GM18861 (cell line): ENCODE data around the gene SLC25A33.
"Not testable (repeated sequence)": the region's sequence is repeated elsewhere in the genome, so short reads cannot be mapped to it uniquely, and the experiment has no call there.

Source experiments
- ATAC-seq: cut with Tn5 transposase; IDR thresholded peaks from one replicate; pipeline ENCODE4 v1.9.1; 2021; ENCODE audit not compliant: unreplicated experiment

Gene SLC25A33

DNA sequence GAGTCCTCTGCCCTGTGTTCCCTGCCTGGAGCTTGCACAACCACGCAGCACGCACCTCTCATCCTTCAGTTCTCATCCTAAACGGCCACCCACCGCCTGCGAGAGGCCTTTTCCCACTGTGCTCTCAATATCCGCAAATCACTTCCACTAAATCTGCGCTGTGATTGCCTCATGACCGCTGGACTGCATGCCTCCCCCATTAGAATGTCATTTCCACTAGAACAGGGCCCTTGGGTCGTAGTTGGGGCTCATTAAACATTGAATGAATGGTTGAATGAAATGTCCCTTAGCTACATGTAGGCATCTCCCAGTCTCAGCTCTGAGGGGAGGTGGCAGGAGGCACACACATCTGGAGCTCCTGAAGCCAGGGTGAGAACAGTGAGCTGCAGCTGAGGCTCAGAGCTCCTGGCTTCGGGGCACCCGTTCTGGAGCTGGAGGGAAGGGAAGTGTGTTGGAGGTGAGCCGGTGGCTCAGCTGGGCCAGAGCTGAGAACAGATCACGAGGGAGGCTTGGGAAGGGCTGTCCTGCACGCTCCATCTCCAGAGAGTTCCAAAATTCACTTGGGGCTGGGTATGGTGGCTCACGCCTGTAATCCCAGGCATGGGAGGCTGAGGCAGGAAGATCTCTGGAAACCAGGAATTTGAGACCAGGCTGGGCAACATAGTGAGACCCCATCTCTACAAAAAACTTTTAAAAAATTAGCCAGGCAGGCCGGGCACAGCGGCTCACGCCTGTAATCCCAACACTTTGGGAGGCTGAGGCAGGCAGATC lies 79.8 kb downstream of the SLC25A33 start:
- ATAC-seq = no peak

DNA sequence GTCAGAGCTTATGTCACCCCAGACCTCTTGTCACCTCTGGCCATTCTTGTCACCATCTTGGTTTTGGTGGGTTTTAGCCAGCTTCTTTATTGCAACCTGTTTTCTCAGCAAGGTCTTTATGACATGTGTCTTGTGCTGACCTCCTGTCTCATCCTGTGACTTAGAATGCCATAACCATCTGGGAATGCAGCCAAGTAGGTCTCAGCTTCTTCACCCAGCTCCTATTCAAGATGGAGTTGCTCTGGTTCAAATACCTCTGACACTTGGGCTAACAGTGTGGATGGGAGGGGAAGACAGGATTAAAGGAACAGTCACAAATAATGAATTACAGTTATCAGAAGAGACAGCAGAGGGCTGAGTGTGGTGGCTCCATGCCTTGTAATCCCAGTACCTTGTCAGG lies 81.8 kb downstream of the SLC25A33 start:
- no peak for ATAC-seq

DNA sequence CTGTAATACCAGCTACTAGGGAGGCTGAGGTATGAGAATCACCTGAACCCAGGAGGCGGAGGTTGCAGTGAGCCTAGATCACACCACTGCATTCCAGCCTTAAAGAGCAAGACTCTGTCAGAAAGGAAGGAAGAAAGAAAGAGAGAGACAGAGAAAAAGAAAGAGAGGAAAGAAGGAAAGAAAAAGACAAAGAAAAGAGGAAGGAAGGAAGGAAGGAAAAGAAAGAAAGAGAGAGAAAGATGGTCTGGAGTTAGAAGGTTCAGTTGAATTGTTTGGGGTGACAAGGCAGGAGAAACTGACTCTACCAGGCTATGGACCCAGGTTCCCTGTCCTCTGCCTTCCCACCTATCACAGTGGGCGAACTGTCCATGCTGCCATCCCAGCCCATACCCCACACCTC lies 84.8 kb downstream of the SLC25A33 start:
- ATAC-seq = no peak

DNA sequence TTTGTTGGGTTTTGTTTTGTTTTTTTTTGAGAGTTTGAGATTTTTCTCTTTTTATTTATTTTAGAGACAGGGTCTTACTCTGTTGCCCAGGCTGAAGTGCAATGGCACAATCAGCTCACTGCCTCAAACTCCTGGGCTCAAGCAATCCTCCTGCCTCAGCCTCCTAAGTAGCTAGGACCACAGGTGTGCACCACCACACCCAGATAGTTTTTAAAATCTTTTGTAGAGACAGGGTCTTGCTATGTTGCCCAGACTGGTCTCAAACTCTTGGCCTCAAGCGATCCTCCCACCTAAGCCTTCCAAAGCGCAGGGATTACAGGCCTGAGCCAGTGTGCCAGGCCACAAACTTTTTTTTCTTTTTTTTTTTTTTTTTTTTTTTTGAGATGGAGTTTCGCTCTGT lies 85.8 kb downstream of the SLC25A33 start:
- not testable (repeated sequence) for ATAC-seq

DNA sequence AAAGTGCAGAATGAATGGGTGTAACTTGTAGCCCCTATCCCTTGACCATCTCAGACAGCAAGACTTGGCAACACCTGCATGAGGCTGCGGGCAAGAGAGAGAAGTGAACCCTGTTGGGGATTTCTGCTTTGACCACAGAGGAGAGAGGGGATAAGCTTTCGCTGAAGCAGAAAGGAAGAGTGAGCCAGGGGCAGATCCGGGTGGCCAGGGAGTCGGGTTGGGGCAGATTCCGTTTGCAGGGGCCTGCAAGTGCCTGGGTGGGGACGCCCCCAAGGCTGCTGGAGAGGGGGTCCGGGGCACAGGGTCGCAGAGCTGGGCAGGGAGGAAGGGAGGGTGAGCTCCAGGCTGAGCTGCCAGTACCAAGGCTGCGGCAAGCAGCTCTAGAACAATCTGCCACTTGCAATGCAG lies 86.9 kb downstream of the SLC25A33 start:
- ATAC-seq = peak; percentile 37

DNA sequence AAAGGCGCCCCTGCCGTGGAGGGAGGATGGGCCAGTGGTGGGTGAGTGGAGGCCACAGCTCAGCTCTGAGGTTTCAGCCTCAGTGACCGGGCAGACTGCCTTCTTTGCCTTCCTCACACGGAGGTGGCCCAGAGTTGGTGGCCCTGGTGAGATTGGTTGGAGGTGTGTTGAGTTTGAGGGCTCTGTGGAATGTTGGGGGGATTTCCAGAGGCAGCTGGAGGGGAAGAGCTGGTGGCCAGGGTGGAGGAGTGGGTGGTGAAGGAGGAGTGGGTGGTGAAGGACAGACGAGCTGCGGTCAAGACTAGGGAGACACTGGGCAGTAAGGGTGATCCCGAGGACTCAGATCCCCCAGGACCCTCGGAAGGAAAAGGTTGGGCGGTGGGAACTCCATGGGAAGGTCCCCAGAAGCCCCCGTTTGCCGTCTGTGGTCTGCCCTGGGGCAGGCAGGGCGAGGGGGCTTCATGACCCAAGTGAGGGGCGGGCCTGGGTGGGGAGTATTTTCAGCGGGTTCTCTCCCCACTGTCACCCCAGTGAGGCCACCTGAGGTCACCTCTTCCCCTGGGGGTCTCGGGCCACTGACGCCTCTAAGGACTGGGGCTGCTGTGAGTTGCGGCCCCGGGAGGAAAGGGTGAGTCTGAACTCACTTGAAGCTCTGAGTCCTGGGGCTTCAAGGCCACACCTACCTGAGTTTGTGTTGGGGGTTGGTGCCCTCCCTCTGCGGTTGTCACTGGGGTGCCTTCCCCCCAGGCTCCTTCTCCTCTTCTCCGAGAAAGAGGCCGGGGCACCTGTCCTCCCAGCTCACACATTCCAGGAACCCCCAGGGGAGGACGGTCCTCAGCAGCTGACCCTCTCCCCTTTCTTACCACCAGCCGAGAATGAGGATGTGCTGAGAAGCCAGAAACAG lies 89.5 kb downstream of the SLC25A33 start:
- no peak for ATAC-seq

DNA sequence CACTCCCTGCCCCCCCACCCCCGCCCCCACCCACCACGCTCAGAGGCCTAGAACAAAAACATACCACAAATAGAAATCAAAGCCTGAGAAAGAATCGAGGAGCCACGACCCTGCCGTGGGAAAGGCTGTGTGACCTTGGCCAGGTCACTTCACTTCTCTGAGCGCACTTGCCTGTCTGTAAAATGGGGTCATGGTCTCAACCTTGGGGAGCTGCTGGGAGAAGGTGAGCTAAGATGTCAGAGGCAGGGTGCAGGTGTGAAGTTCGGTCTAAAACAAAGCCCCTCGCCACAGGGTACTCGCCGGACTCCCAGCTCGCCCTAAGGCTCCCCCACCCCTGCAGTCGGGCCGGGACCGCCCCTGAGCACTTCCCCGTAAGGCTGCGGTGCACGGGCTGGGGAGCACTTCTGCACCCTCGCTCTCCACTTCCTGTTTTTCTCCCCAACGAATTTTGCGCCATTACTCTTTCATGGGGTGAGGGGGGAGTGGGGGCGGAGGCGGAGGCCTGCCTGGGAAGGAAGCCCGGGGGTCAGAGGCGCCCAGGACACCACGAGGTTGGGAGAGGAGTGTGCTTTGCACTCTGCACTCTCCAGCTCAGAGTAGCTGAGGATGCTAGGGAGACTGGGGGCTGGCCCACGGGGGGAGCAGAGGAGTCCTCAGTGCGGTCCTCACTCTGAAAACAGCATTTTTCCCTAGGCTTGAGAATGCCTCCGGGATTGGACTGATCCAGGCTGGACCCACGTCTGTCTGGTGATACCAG lies 90.4 kb downstream of the SLC25A33 start:
- peak; percentile 25 for ATAC-seq

DNA sequence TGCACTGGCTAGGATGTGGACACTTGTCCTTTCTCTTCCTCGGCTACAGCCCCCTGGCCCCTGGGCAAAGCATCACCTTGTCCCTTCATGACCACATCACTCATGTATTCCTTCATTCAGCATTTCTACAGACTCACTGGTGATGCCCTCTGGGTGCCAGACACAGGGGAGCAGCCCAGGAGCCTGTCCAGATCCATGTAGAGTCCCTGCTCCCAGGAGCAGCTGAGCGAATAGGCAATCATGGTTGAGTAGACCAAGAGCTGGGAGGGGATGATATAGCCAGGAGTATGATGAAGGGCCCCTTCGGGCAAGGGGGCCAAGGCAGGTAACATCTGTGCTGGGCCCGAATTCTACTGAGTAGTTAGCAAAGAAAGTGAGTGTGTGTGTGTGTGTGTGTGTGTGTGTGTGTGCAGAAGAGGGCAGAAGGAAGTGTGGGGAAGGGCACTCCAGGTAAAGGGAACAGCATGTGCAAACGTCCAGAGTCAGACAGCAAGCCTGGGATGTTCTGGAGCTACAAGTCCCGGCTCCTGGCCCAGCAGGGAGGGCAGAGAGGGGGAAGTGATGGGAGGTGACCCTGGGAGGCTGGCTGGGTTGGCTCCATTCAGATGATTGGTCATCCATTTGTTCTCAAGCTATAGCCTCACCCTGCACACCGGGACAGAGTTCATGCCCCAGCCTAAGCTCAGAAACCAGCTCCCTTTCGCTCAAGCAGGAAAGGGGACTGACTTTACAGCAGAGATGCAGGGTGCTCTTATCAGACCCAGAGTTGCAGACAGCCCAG lies 91.3 kb downstream of the SLC25A33 start:
- ATAC-seq = no peak

DNA sequence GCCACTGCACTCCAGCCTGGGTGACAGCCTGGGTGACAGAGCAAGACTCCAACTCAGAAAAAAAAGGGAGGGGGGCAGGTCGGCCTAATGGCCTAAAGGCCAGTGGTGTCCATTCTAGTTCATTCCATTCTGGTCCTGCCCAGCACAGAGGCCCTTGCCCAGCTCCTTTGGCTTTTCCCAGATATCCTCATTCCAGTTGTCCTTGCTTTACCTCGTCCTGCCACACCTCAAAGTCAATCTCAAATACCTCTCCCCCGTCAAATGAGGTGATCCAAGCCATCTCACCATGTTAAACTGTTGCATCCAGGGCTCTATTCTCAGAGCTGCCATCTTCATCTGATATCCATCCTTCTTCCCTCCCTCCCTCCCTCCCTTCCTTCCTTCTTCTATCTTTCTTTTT lies 92.3 kb downstream of the SLC25A33 start:
- ATAC-seq = no peak

DNA sequence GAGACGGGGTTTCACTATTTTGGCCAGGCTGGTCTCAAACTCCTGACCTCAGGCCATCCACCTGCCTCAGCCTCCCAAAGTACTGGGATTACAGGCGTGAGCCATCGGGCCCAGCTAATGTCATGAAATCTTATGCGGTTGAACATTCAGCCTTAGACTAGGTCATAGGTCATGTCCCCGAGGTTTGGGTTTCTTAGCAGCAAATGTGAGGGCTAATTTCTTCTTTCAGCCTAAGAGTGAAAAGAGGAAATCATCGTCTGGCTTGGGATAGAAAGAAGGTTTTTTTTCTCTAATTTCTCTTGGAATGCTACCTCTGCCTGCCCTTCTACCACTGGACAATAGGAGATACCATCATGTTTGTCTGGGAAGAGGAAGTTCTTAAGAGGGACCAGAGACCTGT lies 94.2 kb downstream of the SLC25A33 start:
- ATAC-seq = no peak

DNA sequence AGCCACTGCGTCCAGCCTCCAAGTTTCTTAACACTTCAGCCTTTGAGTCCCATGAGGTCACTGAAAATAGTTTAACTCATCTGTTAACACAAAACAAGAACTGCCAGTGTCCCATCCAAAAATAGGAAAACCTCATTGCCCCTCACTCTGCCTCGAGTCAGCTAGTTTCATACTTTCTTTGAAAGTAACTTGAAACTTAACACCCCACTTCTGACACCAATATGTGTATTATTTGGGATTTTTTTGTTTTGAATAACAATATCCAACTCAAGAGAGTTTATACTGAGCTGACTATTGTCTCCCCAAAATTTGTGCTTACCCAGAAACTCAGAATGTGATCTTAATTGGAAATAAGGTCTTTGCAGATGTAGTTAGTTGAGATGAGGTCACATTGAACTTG lies 95.3 kb downstream of the SLC25A33 start:
- ATAC-seq = no peak
